ENCODE data around the gene RITA1.

- TF ChIP-seq, protein P1, sequence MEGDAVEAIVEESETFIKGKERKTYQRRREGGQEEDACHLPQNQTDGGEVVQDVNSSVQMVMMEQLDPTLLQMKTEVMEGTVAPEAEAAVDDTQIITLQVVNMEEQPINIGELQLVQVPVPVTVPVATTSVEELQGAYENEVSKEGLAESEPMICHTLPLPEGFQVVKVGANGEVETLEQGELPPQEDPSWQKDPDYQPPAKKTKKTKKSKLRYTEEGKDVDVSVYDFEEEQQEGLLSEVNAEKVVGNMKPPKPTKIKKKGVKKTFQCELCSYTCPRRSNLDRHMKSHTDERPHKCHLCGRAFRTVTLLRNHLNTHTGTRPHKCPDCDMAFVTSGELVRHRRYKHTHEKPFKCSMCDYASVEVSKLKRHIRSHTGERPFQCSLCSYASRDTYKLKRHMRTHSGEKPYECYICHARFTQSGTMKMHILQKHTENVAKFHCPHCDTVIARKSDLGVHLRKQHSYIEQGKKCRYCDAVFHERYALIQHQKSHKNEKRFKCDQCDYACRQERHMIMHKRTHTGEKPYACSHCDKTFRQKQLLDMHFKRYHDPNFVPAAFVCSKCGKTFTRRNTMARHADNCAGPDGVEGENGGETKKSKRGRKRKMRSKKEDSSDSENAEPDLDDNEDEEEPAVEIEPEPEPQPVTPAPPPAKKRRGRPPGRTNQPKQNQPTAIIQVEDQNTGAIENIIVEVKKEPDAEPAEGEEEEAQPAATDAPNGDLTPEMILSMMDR (IDR thresholded peaks at IDR 0.05; ENCODE audit: low read depth, low read length, poor library complexity, severe bottlenecking), result no peak
- no peak for TF ChIP-seq EZH2phosphoT487 (IDR thresholded peaks at IDR 0.05; ENCODE audit: borderline replicate concordance, low read length)
Observed at GRCh38 chr12:113157218-113157859, 28.2 kb upstream of the RITA1 start.
